Adrenal gland (tissue), 5 donors: ENCODE measurements around the gene CAMK2D.

Experiments used
- POLR2A ChIP-seq, 2 donors: fragments of 450-650 bp; IDR thresholded peaks; one replicate each; pipeline ENCODE4 v1.6.1; 2017; ENCODE audit warnings: antibody characterized with exemption in 2 of 2, mild to moderate bottlenecking in 2 of 2, moderate library complexity in 1 of 2
- TF ChIP-seq, protein P1 (sequence below), 6 experiments: fragments of 450-650 bp in 4 of 6; fragments of 200-600 bp in 2 of 6; sonication (generic) in 1 of 6; IDR thresholded peaks; 1 replicate in 5 of 6; 2 replicates in 1 of 6; pipeline versions ENCODE4 v1.5.1 to v1.8.0; 2016 to 2021; ENCODE audit warnings: antibody characterized with exemption in 6 of 6, mild to moderate bottlenecking in 2 of 6, moderate library complexity in 1 of 6
- donor health status: DM: no; HTN: no; CAD: no.

DNA sequence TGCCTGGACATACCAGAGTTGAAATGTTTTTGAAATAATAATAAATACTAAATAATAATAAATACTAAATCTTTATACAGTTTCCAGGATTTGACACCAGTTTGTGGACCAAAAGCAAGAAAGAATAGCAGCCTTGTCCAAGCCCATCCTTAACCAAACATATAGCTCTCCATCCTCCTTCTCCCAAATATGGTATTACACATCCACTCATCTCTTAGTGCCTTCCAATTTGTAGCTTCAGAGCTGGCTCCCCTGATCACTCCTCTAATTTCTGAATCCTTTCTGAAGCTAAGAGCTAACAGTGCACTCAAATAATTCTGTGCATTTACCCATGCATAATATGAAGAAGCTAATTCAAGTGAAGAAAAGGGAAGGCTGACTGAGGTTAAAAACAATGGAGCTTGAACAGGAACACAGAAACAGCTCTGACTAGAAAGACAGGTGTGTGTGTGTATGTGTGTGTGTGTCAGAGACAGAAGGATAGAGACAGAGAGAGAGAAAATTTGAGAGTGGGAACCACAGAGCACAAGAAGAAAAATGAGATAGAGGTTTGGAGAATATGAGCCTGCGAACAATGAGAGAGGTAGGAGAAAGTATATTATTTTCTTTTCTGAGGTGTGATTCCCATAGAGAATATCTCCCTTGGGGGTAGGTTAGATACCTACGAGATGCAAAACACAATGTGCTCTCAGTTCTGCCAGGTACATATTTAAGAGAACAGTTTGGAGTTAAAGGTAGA, 123.5 kb downstream of the CAMK2D start:
- TF ChIP-seq, protein P1, sequence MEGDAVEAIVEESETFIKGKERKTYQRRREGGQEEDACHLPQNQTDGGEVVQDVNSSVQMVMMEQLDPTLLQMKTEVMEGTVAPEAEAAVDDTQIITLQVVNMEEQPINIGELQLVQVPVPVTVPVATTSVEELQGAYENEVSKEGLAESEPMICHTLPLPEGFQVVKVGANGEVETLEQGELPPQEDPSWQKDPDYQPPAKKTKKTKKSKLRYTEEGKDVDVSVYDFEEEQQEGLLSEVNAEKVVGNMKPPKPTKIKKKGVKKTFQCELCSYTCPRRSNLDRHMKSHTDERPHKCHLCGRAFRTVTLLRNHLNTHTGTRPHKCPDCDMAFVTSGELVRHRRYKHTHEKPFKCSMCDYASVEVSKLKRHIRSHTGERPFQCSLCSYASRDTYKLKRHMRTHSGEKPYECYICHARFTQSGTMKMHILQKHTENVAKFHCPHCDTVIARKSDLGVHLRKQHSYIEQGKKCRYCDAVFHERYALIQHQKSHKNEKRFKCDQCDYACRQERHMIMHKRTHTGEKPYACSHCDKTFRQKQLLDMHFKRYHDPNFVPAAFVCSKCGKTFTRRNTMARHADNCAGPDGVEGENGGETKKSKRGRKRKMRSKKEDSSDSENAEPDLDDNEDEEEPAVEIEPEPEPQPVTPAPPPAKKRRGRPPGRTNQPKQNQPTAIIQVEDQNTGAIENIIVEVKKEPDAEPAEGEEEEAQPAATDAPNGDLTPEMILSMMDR (IDR thresholded peaks at IDR 0.05): no peak
- TF ChIP-seq POLR2A (IDR thresholded peaks at IDR 0.05): no peak
